WTC11 (cell line): ENCODE measurements around the gene HTR6.

Experiments
- CREB1 ChIP-seq: sonication (generic); formaldehyde crosslinking; IDR thresholded peaks from 2 replicates; pipeline ENCODE4 v1.8.0; 2023; ENCODE audit warnings: mild to moderate bottlenecking, missing genetic modification reagents
- JUN ChIP-seq: sonication (generic); formaldehyde crosslinking; IDR thresholded peaks from 2 replicates; pipeline ENCODE4 v1.8.0; 2023; ENCODE audit warnings: mild to moderate bottlenecking, missing genetic modification reagents
- SMAD4 ChIP-seq: sonication (generic); formaldehyde crosslinking; IDR thresholded peaks from 2 replicates; pipeline ENCODE4 v1.8.0; 2022; ENCODE audit warnings: mild to moderate bottlenecking, missing genetic modification reagents
- SP1 ChIP-seq: sonication (generic); formaldehyde crosslinking; conservative IDR thresholded peaks from 2 replicates; pipeline ENCODE4 v1.8.1; 2022; ENCODE audit warnings: missing genetic modification reagents
- TEAD4 ChIP-seq: sonication (generic); formaldehyde crosslinking; IDR thresholded peaks from 2 replicates; pipeline ENCODE4 v1.8.0; 2022; ENCODE audit warnings: mild to moderate bottlenecking, missing genetic modification reagents
- TF ChIP-seq, protein P1 (sequence below): fragments of 200-600 bp; IDR thresholded peaks from 2 replicates; pipeline ENCODE4 v1.8.0; 2022; ENCODE audit warnings: antibody characterized with exemption
- TF ChIP-seq, protein P2 (sequence below): sonication (generic); formaldehyde crosslinking; IDR thresholded peaks from 2 replicates; pipeline ENCODE4 v1.8.0; 2023; ENCODE audit warnings: missing genetic modification reagents, mild to moderate bottlenecking, borderline replicate concordance
- TF ChIP-seq, protein P3 (sequence below): sonication (generic); formaldehyde crosslinking; conservative IDR thresholded peaks from 2 replicates; pipeline ENCODE4 v1.8.1; 2023; ENCODE audit warnings: mild to moderate bottlenecking, low read depth, missing genetic modification reagents, moderate library complexity

DNA sequence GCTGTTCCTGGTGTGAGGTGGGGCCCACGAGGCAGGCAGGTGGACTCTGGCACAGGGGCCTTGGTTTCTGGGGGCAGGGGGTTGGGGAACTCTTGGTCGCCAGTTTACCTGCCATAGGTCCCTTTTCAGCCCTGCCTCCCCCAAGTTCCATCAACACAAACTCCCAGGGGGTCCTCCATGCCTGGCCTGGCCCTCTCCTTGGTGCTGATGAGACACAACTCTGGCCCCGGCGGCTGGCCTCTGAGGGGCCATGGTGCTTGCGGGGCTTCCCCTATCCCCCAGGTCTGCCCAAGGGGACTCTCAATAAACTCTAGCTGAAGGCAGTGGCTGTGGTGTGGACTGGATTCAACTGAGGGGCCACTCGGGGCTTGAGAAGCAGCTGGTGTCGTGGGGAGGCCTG lies 16.0 kb downstream of the HTR6 start:
- TF ChIP-seq, protein P1, sequence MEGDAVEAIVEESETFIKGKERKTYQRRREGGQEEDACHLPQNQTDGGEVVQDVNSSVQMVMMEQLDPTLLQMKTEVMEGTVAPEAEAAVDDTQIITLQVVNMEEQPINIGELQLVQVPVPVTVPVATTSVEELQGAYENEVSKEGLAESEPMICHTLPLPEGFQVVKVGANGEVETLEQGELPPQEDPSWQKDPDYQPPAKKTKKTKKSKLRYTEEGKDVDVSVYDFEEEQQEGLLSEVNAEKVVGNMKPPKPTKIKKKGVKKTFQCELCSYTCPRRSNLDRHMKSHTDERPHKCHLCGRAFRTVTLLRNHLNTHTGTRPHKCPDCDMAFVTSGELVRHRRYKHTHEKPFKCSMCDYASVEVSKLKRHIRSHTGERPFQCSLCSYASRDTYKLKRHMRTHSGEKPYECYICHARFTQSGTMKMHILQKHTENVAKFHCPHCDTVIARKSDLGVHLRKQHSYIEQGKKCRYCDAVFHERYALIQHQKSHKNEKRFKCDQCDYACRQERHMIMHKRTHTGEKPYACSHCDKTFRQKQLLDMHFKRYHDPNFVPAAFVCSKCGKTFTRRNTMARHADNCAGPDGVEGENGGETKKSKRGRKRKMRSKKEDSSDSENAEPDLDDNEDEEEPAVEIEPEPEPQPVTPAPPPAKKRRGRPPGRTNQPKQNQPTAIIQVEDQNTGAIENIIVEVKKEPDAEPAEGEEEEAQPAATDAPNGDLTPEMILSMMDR, result no peak
- TF ChIP-seq SP1 (CRISPR knock-in tag) (no peak), SMAD4 (CRISPR knock-in tag) (no peak), JUN (CRISPR knock-in tag) (no peak), TEAD4 (CRISPR knock-in tag) (no peak), CREB1 (CRISPR knock-in tag) (no peak)
- TF ChIP-seq, protein P2, sequence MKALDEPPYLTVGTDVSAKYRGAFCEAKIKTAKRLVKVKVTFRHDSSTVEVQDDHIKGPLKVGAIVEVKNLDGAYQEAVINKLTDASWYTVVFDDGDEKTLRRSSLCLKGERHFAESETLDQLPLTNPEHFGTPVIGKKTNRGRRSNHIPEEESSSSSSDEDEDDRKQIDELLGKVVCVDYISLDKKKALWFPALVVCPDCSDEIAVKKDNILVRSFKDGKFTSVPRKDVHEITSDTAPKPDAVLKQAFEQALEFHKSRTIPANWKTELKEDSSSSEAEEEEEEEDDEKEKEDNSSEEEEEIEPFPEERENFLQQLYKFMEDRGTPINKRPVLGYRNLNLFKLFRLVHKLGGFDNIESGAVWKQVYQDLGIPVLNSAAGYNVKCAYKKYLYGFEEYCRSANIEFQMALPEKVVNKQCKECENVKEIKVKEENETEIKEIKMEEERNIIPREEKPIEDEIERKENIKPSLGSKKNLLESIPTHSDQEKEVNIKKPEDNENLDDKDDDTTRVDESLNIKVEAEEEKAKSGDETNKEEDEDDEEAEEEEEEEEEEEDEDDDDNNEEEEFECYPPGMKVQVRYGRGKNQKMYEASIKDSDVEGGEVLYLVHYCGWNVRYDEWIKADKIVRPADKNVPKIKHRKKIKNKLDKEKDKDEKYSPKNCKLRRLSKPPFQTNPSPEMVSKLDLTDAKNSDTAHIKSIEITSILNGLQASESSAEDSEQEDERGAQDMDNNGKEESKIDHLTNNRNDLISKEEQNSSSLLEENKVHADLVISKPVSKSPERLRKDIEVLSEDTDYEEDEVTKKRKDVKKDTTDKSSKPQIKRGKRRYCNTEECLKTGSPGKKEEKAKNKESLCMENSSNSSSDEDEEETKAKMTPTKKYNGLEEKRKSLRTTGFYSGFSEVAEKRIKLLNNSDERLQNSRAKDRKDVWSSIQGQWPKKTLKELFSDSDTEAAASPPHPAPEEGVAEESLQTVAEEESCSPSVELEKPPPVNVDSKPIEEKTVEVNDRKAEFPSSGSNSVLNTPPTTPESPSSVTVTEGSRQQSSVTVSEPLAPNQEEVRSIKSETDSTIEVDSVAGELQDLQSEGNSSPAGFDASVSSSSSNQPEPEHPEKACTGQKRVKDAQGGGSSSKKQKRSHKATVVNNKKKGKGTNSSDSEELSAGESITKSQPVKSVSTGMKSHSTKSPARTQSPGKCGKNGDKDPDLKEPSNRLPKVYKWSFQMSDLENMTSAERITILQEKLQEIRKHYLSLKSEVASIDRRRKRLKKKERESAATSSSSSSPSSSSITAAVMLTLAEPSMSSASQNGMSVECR (CRISPR knock-in tag), result no peak
- TF ChIP-seq, protein P3, sequence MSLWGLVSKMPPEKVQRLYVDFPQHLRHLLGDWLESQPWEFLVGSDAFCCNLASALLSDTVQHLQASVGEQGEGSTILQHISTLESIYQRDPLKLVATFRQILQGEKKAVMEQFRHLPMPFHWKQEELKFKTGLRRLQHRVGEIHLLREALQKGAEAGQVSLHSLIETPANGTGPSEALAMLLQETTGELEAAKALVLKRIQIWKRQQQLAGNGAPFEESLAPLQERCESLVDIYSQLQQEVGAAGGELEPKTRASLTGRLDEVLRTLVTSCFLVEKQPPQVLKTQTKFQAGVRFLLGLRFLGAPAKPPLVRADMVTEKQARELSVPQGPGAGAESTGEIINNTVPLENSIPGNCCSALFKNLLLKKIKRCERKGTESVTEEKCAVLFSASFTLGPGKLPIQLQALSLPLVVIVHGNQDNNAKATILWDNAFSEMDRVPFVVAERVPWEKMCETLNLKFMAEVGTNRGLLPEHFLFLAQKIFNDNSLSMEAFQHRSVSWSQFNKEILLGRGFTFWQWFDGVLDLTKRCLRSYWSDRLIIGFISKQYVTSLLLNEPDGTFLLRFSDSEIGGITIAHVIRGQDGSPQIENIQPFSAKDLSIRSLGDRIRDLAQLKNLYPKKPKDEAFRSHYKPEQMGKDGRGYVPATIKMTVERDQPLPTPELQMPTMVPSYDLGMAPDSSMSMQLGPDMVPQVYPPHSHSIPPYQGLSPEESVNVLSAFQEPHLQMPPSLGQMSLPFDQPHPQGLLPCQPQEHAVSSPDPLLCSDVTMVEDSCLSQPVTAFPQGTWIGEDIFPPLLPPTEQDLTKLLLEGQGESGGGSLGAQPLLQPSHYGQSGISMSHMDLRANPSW (CRISPR knock-in tag), result no peak
